B cell (primary cell): ENCODE data around the gene CABLES1. TPM values are rescaled to one million over a fixed set of nuclear protein-coding genes. Genes with fewer than 3 reads are reported as not detected.

Experiments used
- ATAC-seq: fragments of 200-7000 bp; cut with Tn5 transposase; one replicate; pipeline ENCODE4 v1.10.0; 2021; ENCODE audit warnings: low read depth, mild to moderate bottlenecking, moderate number of reproducible peaks, moderate library complexity
- CTCF ChIA-PET: fragments of 350-600 bp; sonication (Branson Sonifier 250); formaldehyde crosslinking; loops from one replicate; lab custom pipeline; 2021; ENCODE audit warnings: antibody characterized with exemption, inconsistent platforms; lab: Charles Lee
- POLR2A ChIA-PET: fragments of 350-600 bp; sonication (Branson Sonifier 250); formaldehyde crosslinking; loops from one replicate; lab custom pipeline; 2021; ENCODE audit warnings: antibody characterized with exemption; lab: Charles Lee
- DNase-seq: peaks from one replicate; pipeline ENCODE4 v3.0.0; 2013
- H2AFZ ChIP-seq: 2 replicates; pipeline ENCODE4 v1.6.1; 2012; ENCODE audit warnings: mild to moderate bottlenecking, low read depth, low read length; ENCODE audit not compliant: insufficient read depth, poor library complexity, severe bottlenecking
- H3K27ac ChIP-seq, 2 donors: 1 replicate in 1 of 2; 2 replicates in 1 of 2; pipeline ENCODE4 v1.5.1; 2012 to 2013; ENCODE audit warnings: low read length in 2 of 2, mild to moderate bottlenecking in 2 of 2, moderate library complexity in 1 of 2
- H3K27me3 ChIP-seq, 4 experiments: fragments of 200-600 bp in 1 of 4; sonication (generic) in 1 of 4; replicated peaks in 1 of 4; 1 replicate in 2 of 4; 2 replicates in 2 of 4; pipeline versions ENCODE4 v1.6.1 to v1.7.0; 2013 to 2016; ENCODE audit warnings: low read length in 3 of 4, mild to moderate bottlenecking in 2 of 4, mixed read lengths in 1 of 4, moderate library complexity in 1 of 4; ENCODE audit not compliant: insufficient read depth in 4 of 4, control insufficient read depth in 3 of 4; ENCODE audit errors: control extremely low read depth in 1 of 4
- H3K36me3 ChIP-seq, 2 experiments: replicated peaks in 1 of 2; 1 replicate in 1 of 2; 2 replicates in 1 of 2; pipeline versions ENCODE4 v1.6.1 to v1.7.1; 2013; ENCODE audit warnings: low read length in 1 of 2; ENCODE audit not compliant: insufficient read depth in 2 of 2, control insufficient read depth in 1 of 2; ENCODE audit errors: control extremely low read depth in 1 of 2, extremely low read depth in 1 of 2
- H3K4me1 ChIP-seq, 2 donors: fragments of 200-600 bp in 1 of 2; sonication (generic) in 1 of 2; 1 replicate in 1 of 2; 2 replicates in 1 of 2; pipeline versions ENCODE4 v1.5.1 to v1.6.1; 2013 to 2017; ENCODE audit warnings: low read length in 2 of 2; ENCODE audit not compliant: control insufficient read depth in 2 of 2, insufficient read depth in 2 of 2
- H3K4me2 ChIP-seq: replicated peaks from 2 replicates; pipeline ENCODE3; 2012; ENCODE audit warnings: mild to moderate bottlenecking, low read depth, low read length; ENCODE audit not compliant: poor library complexity, severe bottlenecking
- H3K4me3 ChIP-seq, 5 experiments: fragments of 200-600 bp in 1 of 5; sonication (generic) in 1 of 5; 1 replicate in 3 of 5; 2 replicates in 2 of 5; pipeline versions ENCODE4 v1.5.1 to v1.7.0; 2011 to 2016; ENCODE audit warnings: low read length in 4 of 5, mild to moderate bottlenecking in 4 of 5, low read depth in 2 of 5, control low read depth in 1 of 5, moderate library complexity in 1 of 5; ENCODE audit not compliant: insufficient read depth in 1 of 5; ENCODE audit errors: control extremely low read depth in 1 of 5, extremely low read depth in 1 of 5
- H3K79me2 ChIP-seq: fragments of 200-600 bp; sonication (generic); one replicate; pipeline ENCODE4 v1.6.0; 2016; ENCODE audit warnings: low read length; ENCODE audit not compliant: control insufficient read depth, insufficient read depth
- H3K9ac ChIP-seq: fragments of 200-600 bp; sonication (generic); 2 replicates; pipeline ENCODE4 v1.6.1; 2017; ENCODE audit warnings: mild to moderate bottlenecking, low read length, moderate library complexity
- H3K9me3 ChIP-seq, 3 donors: one replicate each; pipeline versions ENCODE4 v1.6.1 to v1.7.1; 2013; ENCODE audit warnings: low read length in 2 of 3; ENCODE audit not compliant: control insufficient read depth in 2 of 3, insufficient read depth in 1 of 3; ENCODE audit errors: control extremely low read depth in 1 of 3
- H4K20me1 ChIP-seq: 2 replicates; pipeline ENCODE4 v1.6.0; 2012; ENCODE audit warnings: mild to moderate bottlenecking, low read length; ENCODE audit not compliant: insufficient read depth, control insufficient read depth, poor library complexity, severe bottlenecking
- H3K27ac Mint-ChIP-seq: one replicate; pipeline ENCODE4 v1.8.0; 2021; ENCODE audit warnings: mixed read lengths
- H3K27me3 Mint-ChIP-seq: one replicate; pipeline ENCODE4 v1.8.0; 2021; ENCODE audit warnings: mixed read lengths
- H3K4me1 Mint-ChIP-seq: one replicate; pipeline ENCODE4 v1.8.0; 2021; ENCODE audit warnings: mixed read lengths
- H3K4me3 Mint-ChIP-seq: one replicate; pipeline ENCODE4 v1.8.0; 2021; ENCODE audit warnings: mixed read lengths
- H3K9me3 Mint-ChIP-seq: one replicate; pipeline ENCODE4 v1.8.0; 2022; ENCODE audit warnings: mixed read lengths; ENCODE audit not compliant: insufficient read depth
- CTCF ChIP-seq: fragments of 200-600 bp; IDR thresholded peaks from one replicate; pipeline ENCODE4 v1.8.0; 2022; ENCODE audit warnings: antibody characterized with exemption, mild to moderate bottlenecking
- EZH2 ChIP-seq: IDR thresholded peaks from 2 replicates; pipeline ENCODE4 v1.6.1; 2012; ENCODE audit warnings: borderline replicate concordance, low read depth, mild to moderate bottlenecking, moderate library complexity, low read length; ENCODE audit not compliant: insufficient read depth, poor library complexity, severe bottlenecking
- WGBS: methylation state at CpG from one replicate; pipeline ENCODE4 v1.1.5; 2013; ENCODE audit warnings: missing lambda C conversion rate; ENCODE audit not compliant: insufficient coverage; 5-methylcytosine and 5-hydroxymethylcytosine counted together
- intact Hi-C: fragments of 100-400 bp; cut with micrococcal nuclease; formaldehyde crosslinking; loops from one replicate; pipeline ENCODE4 v1.10.0; 2022
- polyA plus RNA-seq: library from polyadenylated mRNA; depleted of rRNA; stranded (reverse); fragments of >200 nt; gene quantifications from 2 replicates; pipeline ENCODE4 v1.2.3, GENCODE V29; 2012
- total RNA-seq, 2 donors: library from RNA; stranded (reverse); fragments of 120-200 nt in 1 of 2; gene quantifications; 1 replicate in 1 of 2; 2 replicates in 1 of 2; pipeline versions ENCODE4 v1.2.3 to v1.2.4, GENCODE V29; 2013 to 2022

The CABLES1 gene
- total and polyA plus RNA-seq, 2 donors (not counting 1 experiment from before 2014, with no cell fraction given) = 0.30 to 56.3 TPM

- H3K4me2 ChIP-seq = no peak overlapping the region
- TF ChIP-seq EZH2 = no peak
Observed at GRCh38 chr18:23209031-23209430, 73.7 kb downstream of the CABLES1 start.

GRCh38 chr18:23209796-23210195 is 74.5 kb downstream of the CABLES1 start:
- Histone ChIP-seq H3K4me2 (no peak overlapping the region), H2AFZ (no peak overlapping the region), H3K9me3 (peaks cover 0 to 21% (median 0%) of the 10 kb centered on the region in 3 donors), H3K4me1 (no peaks in the 10 kb centered on the region), H3K36me3 (no peaks in the 10 kb centered on the region), H3K27me3 (peaks cover 0 to 11% (median 0%) of the 10 kb centered on the region in 4 experiments), H3K9ac (no peak overlapping the region), H4K20me1 (no peaks in the 10 kb centered on the region), H3K4me3 (no peak overlapping the region), H3K27ac (no peak overlapping the region), H3K79me2 (no peaks in the 10 kb centered on the region)
- WGBS = 100% methylated on average over 1 of the region's 7 CpGs
- H3K27ac Mint-ChIP-seq = no peak overlapping the region
- H3K4me3 Mint-ChIP-seq = no peak overlapping the region
- ChIA-PET CTCF (no interaction called here), POLR2A (interaction anchor here (0.6 kb wide), 1 partner anchor 154 kb away, joined by 13 read pairs; no protein-coding TSS in a partner anchor)
- H3K27me3 Mint-ChIP-seq = peaks cover 16% of the 10 kb centered on the region
- no peak for DNase-seq
- TF ChIP-seq CTCF (no peak), EZH2 (no peak)
- no peak for ATAC-seq
- intact Hi-C loops = no loop called here
- H3K9me3 Mint-ChIP-seq = peaks cover 5% of the 10 kb centered on the region
- peaks cover under 1% of the 10 kb centered on the region for H3K4me1 Mint-ChIP-seq

More at GRCh38 chr18:23209031-23209430, 73.7 kb downstream of the CABLES1 start:
- H3K4me3 Mint-ChIP-seq = no peak overlapping the region
- no peak overlapping the region for H3K27ac ChIP-seq
- H3K4me3 ChIP-seq = no peak overlapping the region
- H3K9ac ChIP-seq = no peak overlapping the region
- CTCF ChIA-PET = interaction anchor here (0.9 kb wide), 1 partner anchor 218 kb away, joined by 3 read pairs; no protein-coding TSS in a partner anchor
- WGBS = 100% methylated on average over 2 of the region's 3 CpGs
- H3K27ac Mint-ChIP-seq = no peak overlapping the region
- intact Hi-C loops = no loop called here
- no peaks in the 10 kb centered on the region for H3K4me1 ChIP-seq
- ATAC-seq (no peak), DNase-seq (no peak)
- H3K36me3 ChIP-seq = no peaks in the 10 kb centered on the region
- peaks cover 5% of the 10 kb centered on the region for H3K4me1 Mint-ChIP-seq
- peaks cover 16% of the 10 kb centered on the region for H3K27me3 Mint-ChIP-seq
- no peaks in the 10 kb centered on the region for H3K79me2 ChIP-seq
- peaks cover 0 to 11% (median 0%) of the 10 kb centered on the region in 4 experiments for H3K27me3 ChIP-seq
- POLR2A ChIA-PET = interaction anchor here (0.6 to 0.7 kb wide), 2 partner anchors 15 to 154 kb away, joined by 3 to 13 read pairs; no protein-coding TSS in a partner anchor
- H3K9me3 Mint-ChIP-seq = peaks cover 9% of the 10 kb centered on the region
- H2AFZ ChIP-seq = no peak overlapping the region
- no peaks in the 10 kb centered on the region for H4K20me1 ChIP-seq
- peaks cover 0 to 28% (median 5%) of the 10 kb centered on the region in 3 donors for H3K9me3 ChIP-seq
